RWPE2 (cell line): ENCODE measurements around the gene PCDHGA9.
A peak's percentile ranks its signal among the peaks of the same experiment; 100 is the strongest.
"Not testable (repeated sequence)": the region's sequence is repeated elsewhere in the genome, so short reads cannot be mapped to it uniquely, and the experiment has no call there.

Experiments
- ATAC-seq: fragments of 200-7000 bp; cut with Tn5 transposase; 3 replicates; pipeline ENCODE4 v1.9.1; 2021; ENCODE audit warnings: low read depth
- DNase-seq: peaks from one replicate; pipeline ENCODE4 v3.0.0-alpha.2; 2020; ENCODE audit warnings: low spot score
- H3K27ac ChIP-seq: fragments of 450-650 bp; 2 replicates; pipeline ENCODE4 v1.5.1; 2017; ENCODE audit warnings: mild to moderate bottlenecking; ENCODE audit not compliant: poor library complexity, severe bottlenecking
- H3K27me3 ChIP-seq: fragments of 250-450 bp; sonication (Bioruptor Pico); 2 replicates; pipeline ENCODE4 v1.5.1; 2021; ENCODE audit warnings: mild to moderate bottlenecking, moderate library complexity; ENCODE audit not compliant: insufficient read depth, poor library complexity, severe bottlenecking
- H3K36me3 ChIP-seq: fragments of 250-450 bp; sonication (Bioruptor Pico); 2 replicates; pipeline ENCODE4 v1.5.1; 2020; ENCODE audit warnings: low read depth, mild to moderate bottlenecking, moderate library complexity
- H3K4me1 ChIP-seq: fragments of 250-450 bp; sonication (Bioruptor Pico); 2 replicates; pipeline ENCODE4 v1.5.1; 2021; ENCODE audit warnings: mild to moderate bottlenecking, moderate library complexity; ENCODE audit not compliant: insufficient read depth, poor library complexity, severe bottlenecking
- H3K4me3 ChIP-seq: fragments of 250-450 bp; sonication (Bioruptor Pico); 2 replicates; pipeline ENCODE4 v1.5.1; 2021; ENCODE audit warnings: mild to moderate bottlenecking, moderate library complexity; ENCODE audit not compliant: severe bottlenecking
- H3K9me3 ChIP-seq: fragments of 250-450 bp; sonication (Bioruptor Pico); 2 replicates; pipeline ENCODE4 v1.5.1; 2021; ENCODE audit warnings: mild to moderate bottlenecking, moderate library complexity; ENCODE audit not compliant: severe bottlenecking
- TF ChIP-seq, protein P1 (sequence below): fragments of 450-650 bp; IDR thresholded peaks from one replicate; pipeline ENCODE4 v1.5.1; 2017; ENCODE audit warnings: mild to moderate bottlenecking, moderate library complexity; ENCODE audit not compliant: poor library complexity, severe bottlenecking

Gene PCDHGA9

DNA sequence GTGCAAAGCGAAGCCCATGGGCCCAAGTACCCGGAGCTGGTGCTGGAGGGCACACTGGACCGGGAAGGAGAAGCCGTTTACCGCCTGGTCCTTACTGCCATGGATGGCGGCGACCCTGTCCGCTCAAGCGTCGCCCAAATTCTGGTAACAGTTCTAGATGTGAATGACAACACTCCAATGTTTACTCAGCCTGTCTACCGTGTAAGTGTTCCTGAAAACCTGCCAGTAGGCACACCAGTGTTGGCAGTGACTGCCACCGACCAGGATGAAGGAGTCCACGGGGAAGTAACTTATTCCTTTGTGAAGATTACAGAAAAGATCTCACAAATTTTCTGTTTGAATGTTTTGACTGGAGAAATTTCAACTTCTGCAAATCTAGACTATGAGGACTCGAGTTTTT lies 28.0 kb upstream of the PCDHGA9 start:
- no peak overlapping the region for H3K4me3 ChIP-seq
- no peaks in the 10 kb centered on the region for H3K36me3 ChIP-seq
- ATAC-seq: no peak
- no peaks in the 10 kb centered on the region for H3K4me1 ChIP-seq
- TF ChIP-seq, protein P1, sequence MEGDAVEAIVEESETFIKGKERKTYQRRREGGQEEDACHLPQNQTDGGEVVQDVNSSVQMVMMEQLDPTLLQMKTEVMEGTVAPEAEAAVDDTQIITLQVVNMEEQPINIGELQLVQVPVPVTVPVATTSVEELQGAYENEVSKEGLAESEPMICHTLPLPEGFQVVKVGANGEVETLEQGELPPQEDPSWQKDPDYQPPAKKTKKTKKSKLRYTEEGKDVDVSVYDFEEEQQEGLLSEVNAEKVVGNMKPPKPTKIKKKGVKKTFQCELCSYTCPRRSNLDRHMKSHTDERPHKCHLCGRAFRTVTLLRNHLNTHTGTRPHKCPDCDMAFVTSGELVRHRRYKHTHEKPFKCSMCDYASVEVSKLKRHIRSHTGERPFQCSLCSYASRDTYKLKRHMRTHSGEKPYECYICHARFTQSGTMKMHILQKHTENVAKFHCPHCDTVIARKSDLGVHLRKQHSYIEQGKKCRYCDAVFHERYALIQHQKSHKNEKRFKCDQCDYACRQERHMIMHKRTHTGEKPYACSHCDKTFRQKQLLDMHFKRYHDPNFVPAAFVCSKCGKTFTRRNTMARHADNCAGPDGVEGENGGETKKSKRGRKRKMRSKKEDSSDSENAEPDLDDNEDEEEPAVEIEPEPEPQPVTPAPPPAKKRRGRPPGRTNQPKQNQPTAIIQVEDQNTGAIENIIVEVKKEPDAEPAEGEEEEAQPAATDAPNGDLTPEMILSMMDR: no peak
- no peak overlapping the region for H3K27ac ChIP-seq
- H3K27me3 ChIP-seq: peaks cover 46% of the 10 kb centered on the region
- H3K9me3 ChIP-seq: no peaks in the 10 kb centered on the region
- no peak for DNase-seq

DNA sequence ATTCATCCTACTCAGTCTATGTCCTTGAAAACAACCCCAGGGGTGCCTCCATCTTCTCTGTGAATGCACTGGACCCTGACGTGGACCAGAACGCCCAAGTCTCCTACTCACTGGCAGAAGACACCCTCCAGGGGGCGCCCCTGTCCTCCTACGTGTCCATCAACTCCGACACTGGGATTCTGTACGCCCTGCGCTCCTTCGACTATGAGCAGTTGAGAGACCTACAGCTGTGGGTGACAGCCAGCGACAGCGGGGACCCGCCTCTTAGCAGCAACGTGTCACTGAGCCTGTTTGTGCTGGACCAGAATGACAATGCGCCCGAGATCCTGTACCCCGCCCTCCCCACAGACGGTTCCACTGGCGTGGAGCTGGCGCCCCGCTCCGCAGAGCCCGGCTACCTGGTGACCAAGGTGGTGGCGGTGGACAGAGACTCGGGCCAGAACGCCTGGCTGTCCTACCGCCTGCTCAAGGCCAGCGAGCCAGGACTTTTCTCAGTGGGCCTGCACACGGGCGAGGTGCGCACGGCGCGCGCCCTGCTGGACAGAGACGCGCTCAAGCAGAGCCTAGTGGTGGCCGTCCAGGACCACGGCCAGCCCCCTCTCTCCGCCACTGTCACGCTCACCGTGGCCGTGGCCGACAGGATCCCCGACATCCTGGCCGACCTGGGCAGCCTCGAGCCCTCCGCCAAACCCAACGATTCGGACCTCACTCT lies 27.0 kb upstream of the PCDHGA9 start:
- not testable (repeated sequence) for H3K9me3 ChIP-seq, H3K27ac ChIP-seq, H3K36me3 ChIP-seq, ATAC-seq, H3K4me3 ChIP-seq, H3K4me1 ChIP-seq, DNase-seq
- peaks cover 40% of the 10 kb centered on the region for H3K27me3 ChIP-seq

DNA sequence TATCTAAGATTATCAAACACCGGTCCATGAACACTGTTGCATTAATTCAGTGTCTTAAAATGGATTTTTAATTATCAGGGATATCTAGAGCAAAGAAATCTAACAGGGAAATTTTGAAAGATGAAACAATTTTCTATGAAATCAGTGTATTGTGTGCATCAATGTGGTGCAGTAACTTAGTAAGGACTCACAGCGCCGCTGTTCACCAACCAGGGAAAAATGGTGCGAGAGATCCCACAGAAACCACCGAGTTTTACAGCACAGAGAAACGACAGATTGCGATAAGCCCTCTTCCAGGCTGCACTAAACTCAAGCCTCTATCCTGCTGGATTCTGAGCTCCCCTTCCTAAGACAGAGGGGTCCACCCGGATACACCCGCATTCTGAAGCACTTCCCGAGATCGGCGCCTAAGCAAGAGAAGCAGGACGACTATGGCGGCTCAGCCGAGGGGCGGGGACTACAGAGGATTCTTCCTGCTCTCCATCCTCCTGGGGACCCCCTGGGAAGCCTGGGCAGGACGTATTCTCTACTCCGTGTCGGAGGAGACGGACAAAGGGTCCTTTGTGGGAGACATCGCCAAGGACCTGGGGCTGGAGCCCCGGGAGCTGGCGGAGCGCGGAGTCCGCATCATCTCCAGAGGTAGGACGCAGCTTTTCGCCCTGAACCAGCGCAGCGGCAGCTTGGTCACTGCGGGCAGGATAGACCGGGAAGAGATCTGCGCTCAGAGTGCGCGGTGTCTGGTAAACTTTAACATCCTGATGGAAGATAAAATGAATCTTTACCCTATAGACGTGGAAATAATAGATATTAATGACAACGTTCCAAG lies 19.9 kb upstream of the PCDHGA9 start, which contains the start of gene PCDHGA7:
Gene PCDHGA7 (plus strand): TSS at position 274 of the 826 bp plus-strand sequence. CDS start 158 bp downstream, at position 432.
- Histone ChIP-seq H3K4me3 (peak within 1 kb of the TSS; percentile 34), H3K36me3 (no peaks in the 10 kb centered on the region), H3K9me3 (peaks cover 16% of the 10 kb centered on the region), H3K4me1 (no peaks in the 10 kb centered on the region), H3K27ac (no peak within 1 kb of the TSS), H3K27me3 (peaks cover 36% of the 10 kb centered on the region)
- ATAC-seq (peak; percentile 60; the same call in 2 of the 3 replicates), DNase-seq (no peak)
- TF ChIP-seq, protein P1: peak; percentile 74

DNA sequence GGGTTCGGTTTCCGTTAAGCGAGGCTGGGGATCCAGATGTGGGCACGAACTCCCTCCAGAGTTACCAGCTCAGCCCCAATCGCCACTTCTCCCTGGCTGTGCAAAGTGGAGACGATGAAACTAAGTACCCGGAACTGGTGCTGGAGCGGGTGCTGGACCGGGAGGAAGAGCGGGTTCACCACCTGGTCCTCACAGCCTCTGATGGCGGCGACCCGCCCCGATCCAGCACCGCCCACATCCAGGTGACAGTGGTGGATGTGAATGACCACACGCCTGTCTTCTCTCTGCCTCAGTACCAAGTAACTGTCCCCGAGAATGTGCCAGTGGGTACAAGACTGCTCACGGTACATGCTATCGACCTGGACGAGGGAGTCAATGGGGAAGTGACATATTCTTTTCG lies 19.2 kb upstream of the PCDHGA9 start:
- no peak for DNase-seq
- H3K4me1 ChIP-seq: no peaks in the 10 kb centered on the region
- peaks cover 18% of the 10 kb centered on the region for H3K9me3 ChIP-seq
- no peak overlapping the region for H3K27ac ChIP-seq
- TF ChIP-seq, protein P1: no peak
- no peaks in the 10 kb centered on the region for H3K36me3 ChIP-seq
- H3K4me3 ChIP-seq: no peak overlapping the region
- peaks cover 36% of the 10 kb centered on the region for H3K27me3 ChIP-seq
- ATAC-seq: no peak

DNA sequence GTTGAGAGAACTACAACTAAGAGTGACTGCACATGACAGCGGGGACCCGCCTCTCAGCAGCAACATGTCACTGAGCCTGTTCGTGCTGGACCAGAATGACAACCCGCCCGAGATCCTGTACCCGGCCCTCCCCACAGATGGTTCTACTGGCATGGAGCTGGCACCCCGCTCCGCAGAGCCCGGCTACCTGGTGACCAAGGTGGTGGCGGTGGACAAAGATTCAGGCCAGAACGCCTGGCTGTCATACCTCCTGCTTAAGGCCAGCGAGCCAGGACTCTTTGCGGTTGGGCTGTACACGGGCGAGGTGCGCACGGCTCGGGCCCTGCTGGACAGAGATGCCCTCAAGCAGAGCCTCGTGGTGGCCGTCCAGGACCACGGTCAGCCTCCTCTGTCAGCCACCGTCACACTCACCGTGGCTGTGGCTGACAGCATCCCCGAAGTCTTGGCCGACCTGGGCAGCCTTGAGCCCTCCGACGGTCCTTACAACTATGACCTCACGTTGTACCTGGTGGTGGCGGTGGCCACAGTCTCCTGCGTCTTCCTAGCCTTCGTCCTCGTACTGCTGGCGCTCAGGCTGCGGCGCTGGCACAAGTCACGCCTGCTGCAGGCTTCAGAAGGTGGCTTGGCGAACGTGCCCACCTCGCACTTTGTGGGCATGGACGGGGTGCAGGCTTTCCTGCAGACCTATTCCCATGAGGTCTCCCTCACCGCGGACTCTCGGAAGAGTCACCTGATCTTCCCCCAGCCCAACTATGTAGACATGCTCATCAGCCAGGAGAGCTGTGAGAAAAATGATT lies 17.9 kb upstream of the PCDHGA9 start:
- Histone ChIP-seq H3K27me3 (peaks cover 27% of the 10 kb centered on the region), H3K4me3 (no peak overlapping the region), H3K36me3 (no peaks in the 10 kb centered on the region), H3K9me3 (peaks cover 32% of the 10 kb centered on the region), H3K4me1 (no peaks in the 10 kb centered on the region), H3K27ac (no peak overlapping the region)
- no peak for ATAC-seq
- no peak for DNase-seq
- TF ChIP-seq, protein P1: no peak
